A673 (cell line): ENCODE measurements around the gene MAGI1. TPM values are rescaled to one million over a fixed set of nuclear protein-coding genes. Genes with fewer than 3 reads are reported as not detected.

Source experiments
- BruUV-seq: library from RNA; stranded (reverse); fragments of 400-500 nt; replicated peaks from 2 replicates; lab custom pipeline; 2021; lab: Mats Ljungman, UMichigan
- CTCF ChIA-PET: fragments of 300-600 bp; sonication (Branson Sonifier 250); formaldehyde crosslinking; loops from one replicate; lab custom pipeline; 2022; ENCODE audit warnings: antibody characterized with exemption; lab: Charles Lee
- POLR2A ChIA-PET: fragments of 300-600 bp; sonication (Branson Sonifier 250); formaldehyde crosslinking; loops from one replicate; lab custom pipeline; 2022; ENCODE audit warnings: antibody characterized with exemption; ENCODE audit not compliant: low non-redundant PET; lab: Charles Lee
- DNase-seq: peaks from one replicate; pipeline ENCODE4 v3.0.0-alpha.2; 2015; ENCODE audit warnings: low spot score
- H3K27ac ChIP-seq: fragments of 200-600 bp; sonication (generic); 2 replicates; pipeline ENCODE4 v1.5.1; 2016; ENCODE audit warnings: mixed run types, low read depth, mild to moderate bottlenecking, mixed read lengths, antibody characterized with exemption, low read length; ENCODE audit not compliant: poor library complexity, severe bottlenecking
- H3K27me3 ChIP-seq: fragments of 200-600 bp; sonication (generic); replicated peaks from 2 replicates; pipeline ENCODE4 v1.6.1; 2017; ENCODE audit warnings: mixed run types, low read depth, mild to moderate bottlenecking, mixed read lengths, antibody characterized with exemption, low read length; ENCODE audit not compliant: insufficient read depth, poor library complexity
- H3K36me3 ChIP-seq: fragments of 200-600 bp; sonication (generic); 2 replicates; pipeline ENCODE4 v1.6.1; 2016; ENCODE audit warnings: mixed run types, mild to moderate bottlenecking, mixed read lengths, antibody characterized with exemption, low read length; ENCODE audit not compliant: insufficient read depth, poor library complexity, severe bottlenecking
- H3K4me1 ChIP-seq: fragments of 200-600 bp; sonication (generic); 2 replicates; pipeline ENCODE4 v1.6.1; 2017; ENCODE audit warnings: mixed run types, mild to moderate bottlenecking, mixed read lengths, antibody characterized with exemption, low read length; ENCODE audit not compliant: insufficient read depth, poor library complexity, severe bottlenecking
- H3K4me3 ChIP-seq: fragments of 200-600 bp; sonication (generic); 2 replicates; pipeline ENCODE4 v1.5.1; 2016; ENCODE audit warnings: low read depth, mixed run types, mild to moderate bottlenecking, mixed read lengths, low read length; ENCODE audit not compliant: poor library complexity, severe bottlenecking
- H3K9me3 ChIP-seq: fragments of 200-600 bp; sonication (generic); 2 replicates; pipeline ENCODE4 v1.6.1; 2016; ENCODE audit warnings: mixed run types, low read depth, mild to moderate bottlenecking, mixed read lengths, antibody characterized with exemption, low read length; ENCODE audit not compliant: poor library complexity, severe bottlenecking
- EZH2 ChIP-seq: fragments of 200-600 bp; sonication (generic); IDR thresholded peaks from 2 replicates; pipeline ENCODE4 v1.6.1; 2017; ENCODE audit warnings: borderline replicate concordance, low read depth, mild to moderate bottlenecking, mixed read lengths, antibody characterized with exemption, low read length; ENCODE audit not compliant: poor library complexity, severe bottlenecking
- intact Hi-C: fragments of 100-400 bp; cut with micrococcal nuclease; formaldehyde crosslinking; loops from one replicate; pipeline ENCODE4 v1.10.0; 2022; ENCODE audit not compliant: unreplicated experiment
- total RNA-seq: library from RNA; stranded (reverse); gene quantifications from 2 replicates; pipeline ENCODE4 v1.2.3, GENCODE V29; 2021
- TF ChIP-seq, protein P1 (sequence below): fragments of 300-800, 200-600 bp; sonication (generic); conservative IDR thresholded peaks from 2 replicates; pipeline ENCODE4 v1.5.1; 2017; ENCODE audit warnings: low read depth, mild to moderate bottlenecking, antibody characterized with exemption, low read length, moderate library complexity, mixed read lengths

MAGI1 gene
- total RNA-seq, 1 experiment from 2014 or later, result 30.5 TPM

- Histone ChIP-seq H3K4me3 (no peak overlapping the region), H3K27me3 (no peaks in the 10 kb centered on the region), H3K27ac (no peak overlapping the region), H3K4me1 (peaks cover 28% of the 10 kb centered on the region), H3K9me3 (no peaks in the 10 kb centered on the region), H3K36me3 (no peaks in the 10 kb centered on the region)
- intact Hi-C loops, result no loop called here
- POLR2A ChIA-PET, result no interaction called here
- DNase-seq, result no peak
- CTCF ChIA-PET, result no interaction called here
- BruUV-seq, result no TSS peak
- TF ChIP-seq EZH2, result no peak
- TF ChIP-seq, protein P1, sequence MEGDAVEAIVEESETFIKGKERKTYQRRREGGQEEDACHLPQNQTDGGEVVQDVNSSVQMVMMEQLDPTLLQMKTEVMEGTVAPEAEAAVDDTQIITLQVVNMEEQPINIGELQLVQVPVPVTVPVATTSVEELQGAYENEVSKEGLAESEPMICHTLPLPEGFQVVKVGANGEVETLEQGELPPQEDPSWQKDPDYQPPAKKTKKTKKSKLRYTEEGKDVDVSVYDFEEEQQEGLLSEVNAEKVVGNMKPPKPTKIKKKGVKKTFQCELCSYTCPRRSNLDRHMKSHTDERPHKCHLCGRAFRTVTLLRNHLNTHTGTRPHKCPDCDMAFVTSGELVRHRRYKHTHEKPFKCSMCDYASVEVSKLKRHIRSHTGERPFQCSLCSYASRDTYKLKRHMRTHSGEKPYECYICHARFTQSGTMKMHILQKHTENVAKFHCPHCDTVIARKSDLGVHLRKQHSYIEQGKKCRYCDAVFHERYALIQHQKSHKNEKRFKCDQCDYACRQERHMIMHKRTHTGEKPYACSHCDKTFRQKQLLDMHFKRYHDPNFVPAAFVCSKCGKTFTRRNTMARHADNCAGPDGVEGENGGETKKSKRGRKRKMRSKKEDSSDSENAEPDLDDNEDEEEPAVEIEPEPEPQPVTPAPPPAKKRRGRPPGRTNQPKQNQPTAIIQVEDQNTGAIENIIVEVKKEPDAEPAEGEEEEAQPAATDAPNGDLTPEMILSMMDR, result no peak
Measured at GRCh38 chr3:65975032-65975431, 63.7 kb downstream of the MAGI1 start.

GRCh38 chr3:65974509-65974908 is 64.2 kb downstream of the MAGI1 start:
- no peak for DNase-seq
- H3K27ac ChIP-seq, result no peak overlapping the region
- H3K4me3 ChIP-seq, result no peak overlapping the region
- H3K36me3 ChIP-seq, result no peaks in the 10 kb centered on the region
- ChIA-PET POLR2A (no interaction called here), CTCF (no interaction called here)
- no peaks in the 10 kb centered on the region for H3K27me3 ChIP-seq
- H3K9me3 ChIP-seq, result no peaks in the 10 kb centered on the region
- BruUV-seq, result no TSS peak
- H3K4me1 ChIP-seq, result peaks cover 29% of the 10 kb centered on the region
- intact Hi-C loops, result no loop called here
- TF ChIP-seq, protein P1, result no peak

DNA sequence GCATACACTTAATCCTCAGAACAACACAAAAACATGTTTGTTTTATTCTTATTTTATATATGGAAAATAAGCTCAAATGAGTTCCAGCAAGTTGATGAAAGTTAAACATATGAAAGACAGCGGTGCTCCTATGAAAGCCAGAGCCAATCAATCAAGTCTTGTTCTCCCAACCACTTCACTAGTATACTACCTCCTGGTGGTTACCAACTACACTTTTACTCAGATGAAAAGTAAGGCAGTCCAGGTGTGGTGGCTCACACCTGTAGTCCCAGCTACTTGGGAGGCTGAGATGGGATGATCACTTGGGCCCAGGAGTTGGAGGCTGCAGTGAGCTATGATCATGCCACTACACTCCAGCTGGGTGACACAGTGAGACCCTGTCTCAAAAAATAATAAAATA is 66.0 kb downstream of the MAGI1 start:
- ChIA-PET POLR2A (no interaction called here), CTCF (no interaction called here)
- Histone ChIP-seq H3K4me1 (peaks cover 40% of the 10 kb centered on the region), H3K27me3 (no peaks in the 10 kb centered on the region), H3K9me3 (no peaks in the 10 kb centered on the region), H3K27ac (no peak overlapping the region), H3K36me3 (no peaks in the 10 kb centered on the region), H3K4me3 (no peak overlapping the region)
- BruUV-seq, result no TSS peak
- DNase-seq, result no peak
- TF ChIP-seq, protein P1, result no peak
- TF ChIP-seq EZH2, result no peak
- intact Hi-C loops, result no loop called here
